CD8-positive, alpha-beta memory T cell (primary cell): ENCODE measurements around the gene HSPA4L. TPM values are rescaled to one million over a fixed set of nuclear protein-coding genes. Genes with fewer than 3 reads are reported as not detected.

Experiments used
- CTCF ChIA-PET: fragments of 350-600 bp; sonication (Branson Sonifier 250); formaldehyde crosslinking; loops from one replicate; lab custom pipeline; 2021; ENCODE audit warnings: antibody characterized with exemption; lab: Charles Lee
- POLR2A ChIA-PET: fragments of 350-600 bp; sonication (Branson Sonifier 250); formaldehyde crosslinking; loops from one replicate; lab custom pipeline; 2021; ENCODE audit warnings: antibody characterized with exemption; lab: Charles Lee
- DNase-seq, 5 donors: peaks; one replicate each; pipeline versions ENCODE4 v3.0.0 to v3.0.0-alpha.2; 2020 to 2022; ENCODE audit warnings: mixed read lengths in 1 of 5
- H3K27ac ChIP-seq: one replicate; pipeline ENCODE4 v1.7.0; 2013; ENCODE audit warnings: low read depth, mild to moderate bottlenecking, low read length, moderate library complexity
- H3K27me3 ChIP-seq: 2 replicates; pipeline ENCODE4 v1.7.0; 2013; ENCODE audit warnings: low read length, mild to moderate bottlenecking; ENCODE audit not compliant: insufficient read depth, poor library complexity, severe bottlenecking
- H3K36me3 ChIP-seq: 2 replicates; pipeline ENCODE4 v1.7.0; 2013; ENCODE audit warnings: mild to moderate bottlenecking, low read length, moderate library complexity; ENCODE audit not compliant: insufficient read depth
- H3K4me1 ChIP-seq: 2 replicates; pipeline ENCODE4 v1.7.0; 2013; ENCODE audit warnings: mild to moderate bottlenecking, low read length, moderate library complexity; ENCODE audit not compliant: insufficient read depth
- H3K4me3 ChIP-seq: 2 replicates; pipeline ENCODE4 v1.7.0; 2013; ENCODE audit warnings: mild to moderate bottlenecking, low read length
- H3K9me3 ChIP-seq: 2 replicates; pipeline ENCODE4 v1.7.0; 2013; ENCODE audit warnings: mild to moderate bottlenecking, low read length
- H3K27ac Mint-ChIP-seq, 8 donors: one replicate each; pipeline ENCODE4 v1.8.0; 2020 to 2021; ENCODE audit warnings: mixed read lengths in 8 of 8, mild to moderate bottlenecking in 6 of 8, inconsistent platforms in 3 of 8, moderate library complexity in 3 of 8
- H3K27me3 Mint-ChIP-seq, 2 donors: one replicate each; pipeline ENCODE4 v1.8.0; 2020 to 2021; ENCODE audit warnings: mixed read lengths in 2 of 2, mild to moderate bottlenecking in 1 of 2, moderate library complexity in 1 of 2
- H3K36me3 Mint-ChIP-seq, 3 donors: one replicate each; pipeline ENCODE4 v1.8.0; 2020 to 2021; ENCODE audit warnings: mixed read lengths in 3 of 3, inconsistent platforms in 1 of 3, mild to moderate bottlenecking in 1 of 3
- H3K4me1 Mint-ChIP-seq, 3 donors: one replicate each; pipeline ENCODE4 v1.8.0; 2020 to 2021; ENCODE audit warnings: mixed read lengths in 3 of 3, inconsistent platforms in 1 of 3, mild to moderate bottlenecking in 1 of 3
- H3K4me3 Mint-ChIP-seq, 7 donors: one replicate each; pipeline ENCODE4 v1.8.0; 2020 to 2021; ENCODE audit warnings: mixed read lengths in 7 of 7, mild to moderate bottlenecking in 6 of 7, moderate library complexity in 4 of 7, inconsistent platforms in 2 of 7
- H3K9me3 Mint-ChIP-seq, 5 donors: one replicate each; pipeline ENCODE4 v1.8.0; 2020 to 2022; ENCODE audit warnings: mixed read lengths in 5 of 5, mild to moderate bottlenecking in 3 of 5, moderate library complexity in 2 of 5, inconsistent platforms in 1 of 5
- polyA plus RNA-seq: library from polyadenylated mRNA; unstranded; fragments of 300-500 nt; fragmentation: Illumina TruSeq; gene quantifications from one replicate; pipeline ENCODE4 v1.2.3, GENCODE V29; 2021
- total RNA-seq, 2 experiments: library from RNA; stranded (reverse); gene quantifications; one replicate each; pipeline ENCODE4 v1.2.3, GENCODE V29; 2021

The HSPA4L gene
- total RNA-seq = under 1 TPM; 0.50 to 0.55 TPM
- polyA plus RNA-seq = not detected

GRCh38 chr4:127782275-127783025, at the start of gene HSPA4L:
HSPA4L (plus strand) TSS chr4:127782322; CDS start chr4:127782551, 229 bp downstream.
- Mint-ChIP-seq H3K27me3 (peaks cover 50 to 72% of the 10 kb centered on the region in 2 donors), H3K4me3 (peak within 1 kb of the TSS; percentile 81 to 94 (median 88)), H3K9me3 (peaks cover 0 to 5% (median 0%) of the 10 kb centered on the region in 5 donors), H3K27ac (peak within 1 kb of the TSS in 5 of 8 donors; percentile 19 to 76 (median 33)), H3K4me1 (peaks cover 15 to 21% (median 20%) of the 10 kb centered on the region in 3 donors), H3K36me3 (peaks cover 0 to 1% (median 0%) of the 10 kb centered on the region in 3 donors)
- peak; percentile 2 to 49 (median 14) for DNase-seq
- peaks cover 36% of the 10 kb centered on the region for H3K27me3 ChIP-seq
- ChIA-PET POLR2A (no interaction called here), CTCF (no interaction called here)
- H3K4me3 ChIP-seq = peak within 1 kb of the TSS; percentile 67
- peaks cover 4% of the 10 kb centered on the region for H3K4me1 ChIP-seq
- peak within 1 kb of the TSS; percentile 33 for H3K27ac ChIP-seq
- no peaks in the 10 kb centered on the region for H3K36me3 ChIP-seq
- H3K9me3 ChIP-seq = no peaks in the 10 kb centered on the region

GRCh38 chr4:127732623-127733328, 49.3 kb upstream of the HSPA4L start:
- no peak overlapping the region for H3K4me3 Mint-ChIP-seq
- DNase-seq = no peak
- H3K36me3 ChIP-seq = no peaks in the 10 kb centered on the region
- H3K9me3 Mint-ChIP-seq = no peaks in the 10 kb centered on the region
- H3K4me1 Mint-ChIP-seq = peaks cover 0 to 1% (median 0%) of the 10 kb centered on the region in 3 donors
- H3K27ac ChIP-seq = no peak overlapping the region
- H3K27me3 Mint-ChIP-seq = no peaks in the 10 kb centered on the region
- CTCF ChIA-PET = no interaction called here
- no peaks in the 10 kb centered on the region for H3K4me1 ChIP-seq
- no peak overlapping the region for H3K27ac Mint-ChIP-seq
- no peaks in the 10 kb centered on the region for H3K27me3 ChIP-seq
- POLR2A ChIA-PET = no interaction called here
- H3K9me3 ChIP-seq = no peaks in the 10 kb centered on the region
- H3K4me3 ChIP-seq = no peak overlapping the region
- no peaks in the 10 kb centered on the region for H3K36me3 Mint-ChIP-seq

- CTCF ChIA-PET = no interaction called here
- H3K4me1 Mint-ChIP-seq = peaks cover 0 to 1% (median 0%) of the 10 kb centered on the region in 3 donors
Observed at GRCh38 chr4:127734976-127735375, 47.1 kb upstream of the HSPA4L start.

GRCh38 chr4:127737295-127737694, 44.8 kb upstream of the HSPA4L start:
- no peaks in the 10 kb centered on the region for H3K4me1 ChIP-seq
- CTCF ChIA-PET = no interaction called here
- DNase-seq = no peak

More at GRCh38 chr4:127734976-127735375, 47.1 kb upstream of the HSPA4L start:
- no peaks in the 10 kb centered on the region for H3K36me3 Mint-ChIP-seq
- Histone ChIP-seq H3K9me3 (no peaks in the 10 kb centered on the region), H3K4me3 (no peak overlapping the region), H3K4me1 (no peaks in the 10 kb centered on the region), H3K27ac (no peak overlapping the region), H3K27me3 (no peaks in the 10 kb centered on the region), H3K36me3 (no peaks in the 10 kb centered on the region)
- no peak overlapping the region for H3K27ac Mint-ChIP-seq
- POLR2A ChIA-PET = no interaction called here
- no peaks in the 10 kb centered on the region for H3K9me3 Mint-ChIP-seq
- DNase-seq = no peak
- no peak overlapping the region for H3K4me3 Mint-ChIP-seq
- H3K27me3 Mint-ChIP-seq = no peaks in the 10 kb centered on the region

GRCh38 chr4:127741247-127741646, 40.9 kb upstream of the HSPA4L start:
- CTCF ChIA-PET = no interaction called here
- Histone ChIP-seq H3K4me1 (no peaks in the 10 kb centered on the region), H3K36me3 (no peaks in the 10 kb centered on the region), H3K27me3 (no peaks in the 10 kb centered on the region), H3K9me3 (no peaks in the 10 kb centered on the region), H3K27ac (no peak overlapping the region), H3K4me3 (no peak overlapping the region)
- DNase-seq = no peak
- H3K4me1 Mint-ChIP-seq = no peaks in the 10 kb centered on the region
- peaks cover 0 to 4% (median 3%) of the 10 kb centered on the region in 5 donors for H3K9me3 Mint-ChIP-seq
- H3K27ac Mint-ChIP-seq = no peak overlapping the region
- peaks cover 0 to 17% of the 10 kb centered on the region in 2 donors for H3K27me3 Mint-ChIP-seq
- POLR2A ChIA-PET = no interaction called here
- H3K4me3 Mint-ChIP-seq = no peak overlapping the region
- no peaks in the 10 kb centered on the region for H3K36me3 Mint-ChIP-seq

More at GRCh38 chr4:127737295-127737694, 44.8 kb upstream of the HSPA4L start:
- Mint-ChIP-seq H3K4me3 (no peak overlapping the region), H3K9me3 (peaks cover 0 to 4% (median 2%) of the 10 kb centered on the region in 5 donors), H3K27me3 (peaks cover 0 to 6% of the 10 kb centered on the region in 2 donors), H3K4me1 (peaks cover 0 to 1% (median 0%) of the 10 kb centered on the region in 3 donors), H3K36me3 (no peaks in the 10 kb centered on the region), H3K27ac (no peak overlapping the region)
- Histone ChIP-seq H3K27ac (no peak overlapping the region), H3K27me3 (no peaks in the 10 kb centered on the region), H3K9me3 (no peaks in the 10 kb centered on the region), H3K36me3 (no peaks in the 10 kb centered on the region), H3K4me3 (no peak overlapping the region)
- POLR2A ChIA-PET = no interaction called here

GRCh38 chr4:127747883-127748282, 34.2 kb upstream of the HSPA4L start:
- CTCF ChIA-PET = no interaction called here
- H3K4me1 Mint-ChIP-seq = no peaks in the 10 kb centered on the region
- H3K27ac Mint-ChIP-seq = no peak overlapping the region

GRCh38 chr4:127748957-127749356, 33.2 kb upstream of the HSPA4L start:
- H3K36me3 Mint-ChIP-seq = no peaks in the 10 kb centered on the region
- H3K4me1 ChIP-seq = no peaks in the 10 kb centered on the region
- no peak for DNase-seq
- H3K27me3 Mint-ChIP-seq = peaks cover 10 to 23% of the 10 kb centered on the region in 2 donors
- CTCF ChIA-PET = no interaction called here
- no peaks in the 10 kb centered on the region for H3K4me1 Mint-ChIP-seq
- no peak overlapping the region for H3K4me3 ChIP-seq
- no peak overlapping the region for H3K27ac Mint-ChIP-seq
- H3K4me3 Mint-ChIP-seq = no peak overlapping the region
- H3K9me3 ChIP-seq = no peaks in the 10 kb centered on the region
- H3K27ac ChIP-seq = no peak overlapping the region
- POLR2A ChIA-PET = no interaction called here
- H3K36me3 ChIP-seq = no peaks in the 10 kb centered on the region
- H3K9me3 Mint-ChIP-seq = peaks cover 5 to 16% (median 14%) of the 10 kb centered on the region in 5 donors
- H3K27me3 ChIP-seq = no peaks in the 10 kb centered on the region

More at GRCh38 chr4:127747883-127748282, 34.2 kb upstream of the HSPA4L start:
- H3K4me3 Mint-ChIP-seq = no peak overlapping the region
- Histone ChIP-seq H3K9me3 (no peaks in the 10 kb centered on the region), H3K4me1 (no peaks in the 10 kb centered on the region), H3K27ac (no peak overlapping the region), H3K4me3 (no peak overlapping the region), H3K36me3 (no peaks in the 10 kb centered on the region), H3K27me3 (no peaks in the 10 kb centered on the region)
- no peaks in the 10 kb centered on the region for H3K36me3 Mint-ChIP-seq
- POLR2A ChIA-PET = no interaction called here
- H3K9me3 Mint-ChIP-seq = peaks cover 5 to 16% (median 14%) of the 10 kb centered on the region in 5 donors
- DNase-seq = no peak
- peaks cover 10 to 23% of the 10 kb centered on the region in 2 donors for H3K27me3 Mint-ChIP-seq

GRCh38 chr4:127756906-127757305, 25.2 kb upstream of the HSPA4L start:
- H3K9me3 ChIP-seq = no peaks in the 10 kb centered on the region
- no peaks in the 10 kb centered on the region for H3K36me3 ChIP-seq
- DNase-seq = no peak
- CTCF ChIA-PET = no interaction called here
- H3K4me3 ChIP-seq = no peak overlapping the region
- Mint-ChIP-seq H3K27ac (no peak overlapping the region), H3K9me3 (peaks cover 0 to 2% (median 0%) of the 10 kb centered on the region in 5 donors), H3K36me3 (no peaks in the 10 kb centered on the region), H3K27me3 (peaks cover 0 to 3% of the 10 kb centered on the region in 2 donors), H3K4me3 (no peak overlapping the region), H3K4me1 (no peaks in the 10 kb centered on the region)
- no peak overlapping the region for H3K27ac ChIP-seq
- no peaks in the 10 kb centered on the region for H3K27me3 ChIP-seq
- H3K4me1 ChIP-seq = no peaks in the 10 kb centered on the region
- POLR2A ChIA-PET = no interaction called here
